GM12875 (cell line): Measurements from ENCODE around the gene CLTCL1.
"Not testable (repeated sequence)": the region's sequence is repeated elsewhere in the genome, so short reads cannot be mapped to it uniquely, and the experiment has no call there.

Experiments used
- H3K4me3 ChIP-seq: one replicate; pipeline ENCODE4 v1.5.1; 2011; ENCODE audit warnings: low read depth, low read length, control low read depth
- TF ChIP-seq, protein P1 (sequence below): IDR thresholded peaks from 2 replicates; pipeline ENCODE4 v1.5.1; 2011; ENCODE audit warnings: low read depth, mild to moderate bottlenecking, control low read depth, inconsistent platforms, low read length, moderate library complexity, borderline replicate concordance; ENCODE audit not compliant: insufficient read depth

The CLTCL1 gene

DNA sequence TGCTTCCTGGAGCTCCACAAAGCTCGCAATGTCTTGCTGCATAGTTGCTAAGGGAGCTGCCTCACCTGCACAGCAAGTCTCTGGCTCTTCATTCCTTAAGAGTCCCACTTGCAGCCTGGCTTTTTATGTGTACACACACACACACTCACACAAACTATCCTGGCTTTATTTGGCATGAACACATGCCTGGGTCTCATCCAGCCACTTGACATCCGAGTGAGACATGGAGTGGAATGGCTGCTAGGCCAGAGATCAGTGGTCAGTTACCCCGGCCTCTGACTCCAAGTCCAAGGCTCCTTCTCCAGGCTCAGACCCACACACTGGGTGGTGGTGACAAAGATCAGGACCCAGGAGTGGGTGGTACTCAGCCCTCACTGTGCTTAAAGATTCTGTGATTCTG is 37.9 kb upstream of the CLTCL1 start:
- no peak overlapping the region for H3K4me3 ChIP-seq
- TF ChIP-seq, protein P1, sequence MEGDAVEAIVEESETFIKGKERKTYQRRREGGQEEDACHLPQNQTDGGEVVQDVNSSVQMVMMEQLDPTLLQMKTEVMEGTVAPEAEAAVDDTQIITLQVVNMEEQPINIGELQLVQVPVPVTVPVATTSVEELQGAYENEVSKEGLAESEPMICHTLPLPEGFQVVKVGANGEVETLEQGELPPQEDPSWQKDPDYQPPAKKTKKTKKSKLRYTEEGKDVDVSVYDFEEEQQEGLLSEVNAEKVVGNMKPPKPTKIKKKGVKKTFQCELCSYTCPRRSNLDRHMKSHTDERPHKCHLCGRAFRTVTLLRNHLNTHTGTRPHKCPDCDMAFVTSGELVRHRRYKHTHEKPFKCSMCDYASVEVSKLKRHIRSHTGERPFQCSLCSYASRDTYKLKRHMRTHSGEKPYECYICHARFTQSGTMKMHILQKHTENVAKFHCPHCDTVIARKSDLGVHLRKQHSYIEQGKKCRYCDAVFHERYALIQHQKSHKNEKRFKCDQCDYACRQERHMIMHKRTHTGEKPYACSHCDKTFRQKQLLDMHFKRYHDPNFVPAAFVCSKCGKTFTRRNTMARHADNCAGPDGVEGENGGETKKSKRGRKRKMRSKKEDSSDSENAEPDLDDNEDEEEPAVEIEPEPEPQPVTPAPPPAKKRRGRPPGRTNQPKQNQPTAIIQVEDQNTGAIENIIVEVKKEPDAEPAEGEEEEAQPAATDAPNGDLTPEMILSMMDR: no peak

DNA sequence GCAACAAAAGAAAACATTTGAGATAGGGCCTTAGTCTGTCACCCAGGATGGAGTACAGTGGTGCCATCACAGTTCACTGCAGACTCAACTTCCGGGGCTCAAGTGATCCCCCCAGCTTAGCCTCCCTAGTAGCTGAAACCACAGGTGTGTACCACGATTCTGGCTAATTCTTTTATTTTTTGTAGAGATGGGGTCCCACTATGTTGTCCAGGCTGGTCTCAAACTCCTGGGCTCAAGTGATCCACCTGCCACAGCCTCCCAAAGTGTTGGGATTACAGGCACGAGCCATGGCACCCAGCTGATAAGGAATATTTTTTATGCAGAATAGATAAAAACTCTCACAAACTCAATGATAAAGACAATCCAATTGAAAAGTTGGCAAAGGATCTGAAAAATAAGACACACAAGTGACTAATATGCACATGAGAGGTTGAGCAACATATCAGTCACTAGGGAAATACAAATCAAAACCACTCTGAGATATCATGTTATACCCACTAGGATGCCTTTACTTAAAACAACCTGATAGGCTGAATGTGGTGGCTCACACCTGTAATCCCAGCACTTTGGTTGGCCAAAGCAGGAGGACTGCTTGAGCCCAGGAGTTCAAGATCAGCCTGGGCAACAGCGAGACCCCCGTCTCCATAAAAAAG is 33.9 kb upstream of the CLTCL1 start:
- H3K4me3 ChIP-seq: no peak overlapping the region
- TF ChIP-seq, protein P1: no peak

DNA sequence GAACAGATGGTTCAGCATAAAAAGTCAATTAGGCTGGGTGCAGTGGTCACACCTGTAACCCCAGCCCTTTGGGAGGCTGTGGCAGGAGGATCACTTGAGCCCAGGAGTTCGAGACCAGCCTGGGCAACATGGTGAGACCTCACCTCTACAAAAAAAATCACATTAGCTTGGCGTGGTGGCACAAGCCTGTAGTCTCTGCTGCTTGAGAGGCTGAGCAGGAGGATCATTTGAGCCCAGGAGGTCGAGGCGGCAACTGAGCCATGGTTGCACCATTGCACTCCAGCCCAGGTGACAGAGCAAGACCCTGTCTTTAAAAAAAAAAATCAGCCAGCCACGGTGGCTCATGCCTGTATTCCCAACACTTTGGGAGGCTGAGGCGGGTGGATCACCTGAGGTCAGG is 31.9 kb upstream of the CLTCL1 start:
- H3K4me3 ChIP-seq: not testable (repeated sequence)

DNA sequence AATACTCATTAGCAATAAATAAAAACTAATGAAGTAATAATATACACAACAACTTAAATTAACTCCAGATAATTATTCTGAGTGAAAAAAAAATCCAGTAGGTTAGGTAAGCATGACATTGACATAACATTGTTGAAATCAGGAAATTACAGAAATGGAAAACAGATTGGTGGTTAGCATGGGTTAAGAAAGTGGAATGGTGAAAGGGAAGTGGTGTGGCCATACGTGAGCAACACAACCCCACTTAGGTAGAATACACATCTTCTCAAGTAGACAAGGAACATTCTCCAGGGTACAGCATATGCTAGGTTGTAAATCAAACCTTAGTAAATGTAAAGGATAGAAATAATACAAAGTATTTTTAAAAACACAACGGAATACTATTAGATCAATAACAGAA is 30.2 kb upstream of the CLTCL1 start:
- no peak overlapping the region for H3K4me3 ChIP-seq
- TF ChIP-seq, protein P1: no peak

DNA sequence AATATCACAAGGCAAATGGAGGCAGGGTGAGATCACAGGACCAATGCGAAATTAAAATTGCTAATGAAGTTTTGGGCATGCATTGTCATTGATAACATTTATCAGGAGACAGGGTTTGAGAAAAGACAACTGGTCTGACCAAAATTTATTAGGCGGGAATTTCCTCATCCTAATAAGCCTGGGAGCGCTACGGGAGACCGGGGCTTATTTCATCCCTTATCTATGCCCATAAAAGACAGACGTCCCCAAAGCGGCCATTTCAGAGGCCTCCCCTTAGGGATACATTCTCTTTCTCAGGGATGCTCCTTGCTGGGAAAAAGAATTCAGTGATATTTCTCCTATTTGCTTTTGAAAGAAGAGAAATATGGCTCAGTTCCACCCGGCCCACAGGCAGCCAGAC is 28.6 kb upstream of the CLTCL1 start:
- not testable (repeated sequence) for H3K4me3 ChIP-seq

DNA sequence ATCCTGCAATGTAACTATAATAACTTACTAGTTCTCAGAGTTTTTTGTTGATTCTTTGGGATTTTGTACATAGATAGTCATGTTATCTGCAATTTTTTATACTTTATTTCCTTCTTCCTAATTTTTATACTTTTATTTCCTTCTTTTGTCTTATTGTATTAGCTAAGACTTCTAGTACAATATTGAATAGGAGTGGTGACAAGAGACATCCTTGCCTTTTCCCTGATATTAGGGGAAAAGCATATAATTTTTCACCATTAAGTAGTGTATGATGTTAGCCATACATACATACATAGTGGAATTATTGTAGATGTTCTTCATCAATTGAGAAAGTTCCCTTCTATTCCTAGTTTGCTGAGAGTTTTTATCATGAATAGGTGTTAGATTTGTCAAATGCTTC is 27.8 kb upstream of the CLTCL1 start:
- no peak overlapping the region for H3K4me3 ChIP-seq
- TF ChIP-seq, protein P1: no peak

DNA sequence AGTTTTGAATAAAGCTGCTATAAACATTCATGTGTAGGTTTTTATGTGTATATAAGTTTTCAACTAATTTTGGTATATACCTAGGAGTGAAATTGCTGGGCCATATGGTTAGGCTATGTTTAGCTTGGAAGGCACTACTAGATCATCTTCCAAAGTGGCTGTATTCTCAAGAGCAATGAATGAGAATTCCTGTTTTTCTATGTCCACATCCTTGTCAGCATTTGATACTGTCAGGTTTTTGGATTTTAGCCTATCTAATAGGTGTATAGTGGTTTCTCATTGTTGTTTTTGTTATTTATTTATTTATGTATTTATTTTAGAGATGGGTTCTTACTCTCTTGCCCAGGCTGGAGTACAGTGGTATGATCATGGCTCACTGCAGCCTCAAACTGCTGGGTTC is 26.3 kb upstream of the CLTCL1 start:
- TF ChIP-seq, protein P1: no peak
- no peak overlapping the region for H3K4me3 ChIP-seq

GRCh38 chr22:19307872-19308271 is 16.4 kb upstream of the CLTCL1 start:
- TF ChIP-seq, protein P1: no peak

GRCh38 chr22:19306535-19306934 is 15.0 kb upstream of the CLTCL1 start:
- H3K4me3 ChIP-seq: not testable (repeated sequence)

More at GRCh38 chr22:19307872-19308271, 16.4 kb upstream of the CLTCL1 start:
- no peak overlapping the region for H3K4me3 ChIP-seq
